GM12873 (cell line): Measurements from ENCODE around the gene IGFBP7.

Source experiments
- CTCF ChIP-seq: IDR thresholded peaks from 2 replicates; pipeline ENCODE4 v1.5.1; 2012; ENCODE audit warnings: low read depth, mild to moderate bottlenecking, moderate library complexity, low read length, control low read depth; ENCODE audit not compliant: insufficient read depth; ENCODE audit errors: missing control alignments

The IGFBP7 gene

DNA sequence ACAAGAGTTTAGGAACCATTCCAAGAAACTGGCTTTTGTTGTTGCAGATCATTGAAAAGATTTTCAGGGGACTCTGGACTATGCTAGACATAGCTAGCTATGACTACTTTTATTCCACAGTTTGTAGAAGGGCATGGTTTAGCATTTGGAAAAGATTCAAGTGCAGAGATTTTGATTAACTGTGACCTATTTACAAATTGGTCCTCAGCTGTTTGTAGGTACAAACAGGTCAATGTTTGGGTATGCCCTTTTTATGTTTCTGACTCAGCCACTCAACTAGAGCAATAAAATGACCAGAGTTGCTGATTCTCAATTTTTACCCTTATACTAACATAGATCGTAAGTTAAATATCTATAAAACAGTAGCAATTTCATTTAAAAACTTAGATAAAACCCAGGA lies 46.7 kb downstream of the IGFBP7 start:
- TF ChIP-seq CTCF, result no peak

DNA sequence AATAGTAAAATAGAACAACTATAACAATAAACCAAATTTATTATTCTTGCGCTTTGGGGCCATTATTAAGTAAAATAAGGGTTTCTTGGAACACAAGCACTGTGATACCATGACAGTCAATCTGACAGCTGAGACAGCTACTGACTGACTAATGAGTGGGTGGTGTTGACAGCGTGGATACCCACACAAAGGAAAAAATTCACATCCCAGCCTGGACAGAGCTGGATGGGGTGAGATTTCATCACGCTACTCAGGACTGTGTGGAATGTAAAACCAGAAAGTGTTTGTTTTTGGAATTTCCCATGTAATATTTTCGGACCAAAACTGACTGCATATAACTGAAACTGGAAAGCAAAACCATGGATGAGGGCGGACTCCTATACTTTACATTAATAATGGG lies 48.8 kb downstream of the IGFBP7 start:
- no peak for TF ChIP-seq CTCF

DNA sequence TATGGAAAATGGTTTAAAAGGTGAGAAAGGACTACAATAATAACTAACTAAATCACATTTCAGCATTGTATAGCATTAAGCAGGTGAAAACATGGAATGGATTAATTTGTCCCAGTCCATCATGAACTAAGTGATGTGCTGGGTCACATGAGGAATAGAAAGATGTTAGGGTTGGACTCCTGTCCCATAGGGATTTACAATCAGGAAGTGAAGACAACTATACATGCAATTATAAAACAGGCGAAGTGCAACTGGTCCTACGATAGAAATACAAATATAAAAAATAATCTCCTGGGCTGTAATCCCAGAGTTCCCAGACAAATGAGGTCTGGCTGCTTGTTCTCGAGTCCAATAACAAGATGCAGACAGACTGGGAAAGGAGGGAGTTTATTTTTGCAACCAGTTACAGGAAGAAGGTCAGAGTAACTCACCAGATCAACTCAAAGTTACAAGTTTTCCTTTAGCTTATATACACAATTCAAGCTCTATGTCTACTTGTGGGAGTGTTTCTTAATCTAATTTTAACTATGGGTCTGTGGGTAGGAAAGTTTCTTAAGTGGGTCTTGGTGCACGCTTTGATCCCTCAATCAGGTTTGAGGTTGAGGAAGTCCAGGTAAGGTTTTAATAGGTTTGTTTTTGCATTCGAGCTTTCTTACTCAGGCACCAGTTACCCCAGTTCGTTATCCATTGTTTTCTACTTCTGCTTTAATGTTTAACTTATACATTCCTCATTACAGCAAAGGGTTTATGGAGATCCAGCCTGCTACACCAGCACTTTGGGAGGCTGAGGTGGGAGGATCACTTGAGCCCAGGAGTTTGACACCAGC lies 50.1 kb downstream of the IGFBP7 start:
- TF ChIP-seq CTCF, result no peak

- TF ChIP-seq CTCF, result no peak
These were observed 54.3 kb downstream of the IGFBP7 start for GRCh38 chr4:57055886-57056285.

DNA sequence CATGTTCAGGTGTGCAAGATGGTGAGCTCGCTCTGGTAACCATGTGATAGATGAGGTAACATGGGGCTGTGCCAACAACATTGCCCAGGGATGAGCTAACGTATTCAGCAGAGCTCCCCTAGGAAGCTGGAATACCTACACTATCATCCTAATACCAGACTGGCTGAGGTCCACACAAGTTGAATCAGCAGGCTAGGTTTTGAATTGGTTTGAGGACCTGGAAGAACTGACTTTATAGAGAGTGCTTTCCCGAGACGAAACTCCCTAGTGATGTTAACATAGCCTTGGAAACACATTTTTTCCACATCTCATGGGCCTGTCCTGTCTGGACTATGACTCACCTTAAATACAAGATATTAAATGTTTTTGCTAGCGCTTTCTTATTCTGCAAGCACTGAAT lies 56.7 kb downstream of the IGFBP7 start:
- no peak for TF ChIP-seq CTCF

DNA sequence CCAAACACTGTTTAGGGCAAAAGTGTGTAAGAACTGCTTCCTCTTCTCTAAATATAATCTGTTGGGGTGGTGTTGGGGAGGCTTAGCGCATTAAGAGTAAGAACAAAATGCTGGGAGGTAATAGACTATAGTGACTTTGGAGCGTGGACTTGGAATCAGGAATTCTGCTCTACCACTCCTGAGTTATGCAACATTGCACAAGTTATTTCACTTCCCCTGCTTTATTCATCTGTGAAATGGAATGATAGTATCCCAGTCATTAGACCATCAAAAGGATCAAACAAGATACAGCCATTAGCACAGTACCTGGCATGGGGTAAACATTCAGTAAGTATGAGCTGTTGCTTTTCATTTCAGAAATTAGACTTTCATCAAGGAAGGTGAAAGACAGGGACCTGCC lies 58.7 kb downstream of the IGFBP7 start:
- no peak for TF ChIP-seq CTCF

- no peak for TF ChIP-seq CTCF
These were observed 59.1 kb downstream of the IGFBP7 start for GRCh38 chr4:57051095-57051494.
